NT2/D1 (cell line): ENCODE measurements around the gene SCNN1B.

Source experiments
- DNase-seq: peaks from one replicate; pipeline ENCODE4 v3.0.0-alpha.2; 2011; ENCODE audit warnings: low read depth, low spot score
- H3K27me3 ChIP-seq: 2 replicates; pipeline ENCODE4 v1.6.0; 2011; ENCODE audit warnings: mild to moderate bottlenecking; ENCODE audit not compliant: insufficient read length, insufficient read depth
- H3K36me3 ChIP-seq: 2 replicates; pipeline ENCODE4 v1.6.1; 2011; ENCODE audit warnings: mild to moderate bottlenecking, low read length, mixed read lengths; ENCODE audit not compliant: insufficient read depth, insufficient read length
- H3K4me1 ChIP-seq: 2 replicates; pipeline ENCODE4 v1.5.1; 2011; ENCODE audit not compliant: insufficient read depth, insufficient read length
- H3K4me3 ChIP-seq: 2 replicates; pipeline ENCODE4 v1.5.1; 2011; ENCODE audit warnings: low read depth; ENCODE audit not compliant: insufficient read length
- H3K9ac ChIP-seq: 2 replicates; pipeline ENCODE4 v1.6.0; 2011; ENCODE audit warnings: low read depth; ENCODE audit not compliant: insufficient read length
- H3K9me3 ChIP-seq: 2 replicates; pipeline ENCODE4 v1.5.1; 2011; ENCODE audit warnings: mild to moderate bottlenecking, low read length; ENCODE audit not compliant: insufficient read depth
- SUZ12 ChIP-seq: IDR thresholded peaks from 2 replicates; pipeline ENCODE4 v1.6.1; 2011; ENCODE audit not compliant: insufficient read length, insufficient read depth; ENCODE audit errors: extremely low read depth
- YY1 ChIP-seq: IDR thresholded peaks from 2 replicates; pipeline ENCODE4 v1.6.1; 2011; ENCODE audit not compliant: insufficient read length, insufficient read depth
- ZNF274 ChIP-seq: IDR thresholded peaks from 2 replicates; pipeline ENCODE4 v1.6.1; 2011; ENCODE audit warnings: mild to moderate bottlenecking, low read depth, low read length

The SCNN1B gene

GRCh38 chr16:23267647-23268046 lies 34.5 kb upstream of the SCNN1B start:
- TF ChIP-seq SUZ12 (no peak), YY1 (no peak), ZNF274 (no peak)
- no peaks in the 10 kb centered on the region for H3K36me3 ChIP-seq
- H3K4me1 ChIP-seq: no peaks in the 10 kb centered on the region
- H3K27me3 ChIP-seq: no peaks in the 10 kb centered on the region
- H3K4me3 ChIP-seq: no peak overlapping the region
- no peaks in the 10 kb centered on the region; the same call in 1 of the 2 replicates for H3K9me3 ChIP-seq
- H3K9ac ChIP-seq: no peak overlapping the region
- no peak for DNase-seq

- H3K9me3 ChIP-seq: no peaks in the 10 kb centered on the region; the same call in 1 of the 2 replicates
- DNase-seq: no peak
- no peak overlapping the region for H3K9ac ChIP-seq
- no peaks in the 10 kb centered on the region for H3K36me3 ChIP-seq
- no peak overlapping the region for H3K4me3 ChIP-seq
- no peak for TF ChIP-seq SUZ12
- TF ChIP-seq ZNF274: no peak
- TF ChIP-seq YY1: no peak
- no peaks in the 10 kb centered on the region for H3K4me1 ChIP-seq
- no peaks in the 10 kb centered on the region for H3K27me3 ChIP-seq
These were observed 33.5 kb upstream of the SCNN1B start for GRCh38 chr16:23268561-23268960.

GRCh38 chr16:23269248-23269953 lies 32.7 kb upstream of the SCNN1B start:
- TF ChIP-seq YY1 (no peak), SUZ12 (no peak)
- no peak for DNase-seq
- Histone ChIP-seq H3K9ac (no peak overlapping the region), H3K4me3 (no peak overlapping the region), H3K27me3 (no peaks in the 10 kb centered on the region), H3K36me3 (no peaks in the 10 kb centered on the region), H3K4me1 (no peaks in the 10 kb centered on the region), H3K9me3 (no peaks in the 10 kb centered on the region; the same call in 1 of the 2 replicates)

- no peak for TF ChIP-seq YY1
- TF ChIP-seq SUZ12: no peak
- no peak for TF ChIP-seq ZNF274
- H3K4me3 ChIP-seq: no peak overlapping the region
- H3K4me1 ChIP-seq: no peaks in the 10 kb centered on the region
- H3K9me3 ChIP-seq: no peaks in the 10 kb centered on the region; the same call in 1 of the 2 replicates
- H3K9ac ChIP-seq: no peak overlapping the region
- no peaks in the 10 kb centered on the region for H3K27me3 ChIP-seq
- H3K36me3 ChIP-seq: no peaks in the 10 kb centered on the region
- DNase-seq: no peak
These were observed 31.4 kb upstream of the SCNN1B start for GRCh38 chr16:23270654-23271053.

- Histone ChIP-seq H3K36me3 (no peaks in the 10 kb centered on the region), H3K9ac (no peak overlapping the region), H3K4me3 (no peak overlapping the region), H3K9me3 (no peaks in the 10 kb centered on the region; the same call in 1 of the 2 replicates), H3K4me1 (peaks cover 2% of the 10 kb centered on the region), H3K27me3 (no peaks in the 10 kb centered on the region)
- TF ChIP-seq ZNF274: no peak
- TF ChIP-seq YY1: no peak
- no peak for TF ChIP-seq SUZ12
- DNase-seq: peak; percentile 20
These were observed 27.1 kb upstream of the SCNN1B start for GRCh38 chr16:23274968-23275367.

GRCh38 chr16:23276821-23277220 lies 25.3 kb upstream of the SCNN1B start:
- peaks cover 2% of the 10 kb centered on the region for H3K4me1 ChIP-seq
- H3K9ac ChIP-seq: no peak overlapping the region
- no peak for DNase-seq
- H3K27me3 ChIP-seq: no peaks in the 10 kb centered on the region
- no peaks in the 10 kb centered on the region for H3K36me3 ChIP-seq
- no peak overlapping the region for H3K4me3 ChIP-seq
- H3K9me3 ChIP-seq: no peaks in the 10 kb centered on the region
- TF ChIP-seq SUZ12: no peak
- TF ChIP-seq ZNF274: no peak
- no peak for TF ChIP-seq YY1

- H3K4me1 ChIP-seq: peaks cover 2% of the 10 kb centered on the region
- no peaks in the 10 kb centered on the region for H3K9me3 ChIP-seq
- no peaks in the 10 kb centered on the region for H3K27me3 ChIP-seq
- H3K4me3 ChIP-seq: no peak overlapping the region
- H3K9ac ChIP-seq: no peak overlapping the region
- no peak for TF ChIP-seq YY1
- TF ChIP-seq ZNF274: no peak
- no peak for TF ChIP-seq SUZ12
- H3K36me3 ChIP-seq: no peaks in the 10 kb centered on the region
- no peak for DNase-seq
These were observed 24.1 kb upstream of the SCNN1B start for GRCh38 chr16:23278031-23278430.
